GM18502 (cell line): Measurements from ENCODE around the gene PRSS33.
A peak's percentile ranks its signal among the peaks of the same experiment; 100 is the strongest.

ENCODE experiments used
- ATAC-seq: cut with Tn5 transposase; IDR thresholded peaks from one replicate; pipeline ENCODE4 v1.9.1; 2021; ENCODE audit warnings: mild to moderate bottlenecking; ENCODE audit not compliant: unreplicated experiment, poor library complexity

Gene PRSS33

DNA sequence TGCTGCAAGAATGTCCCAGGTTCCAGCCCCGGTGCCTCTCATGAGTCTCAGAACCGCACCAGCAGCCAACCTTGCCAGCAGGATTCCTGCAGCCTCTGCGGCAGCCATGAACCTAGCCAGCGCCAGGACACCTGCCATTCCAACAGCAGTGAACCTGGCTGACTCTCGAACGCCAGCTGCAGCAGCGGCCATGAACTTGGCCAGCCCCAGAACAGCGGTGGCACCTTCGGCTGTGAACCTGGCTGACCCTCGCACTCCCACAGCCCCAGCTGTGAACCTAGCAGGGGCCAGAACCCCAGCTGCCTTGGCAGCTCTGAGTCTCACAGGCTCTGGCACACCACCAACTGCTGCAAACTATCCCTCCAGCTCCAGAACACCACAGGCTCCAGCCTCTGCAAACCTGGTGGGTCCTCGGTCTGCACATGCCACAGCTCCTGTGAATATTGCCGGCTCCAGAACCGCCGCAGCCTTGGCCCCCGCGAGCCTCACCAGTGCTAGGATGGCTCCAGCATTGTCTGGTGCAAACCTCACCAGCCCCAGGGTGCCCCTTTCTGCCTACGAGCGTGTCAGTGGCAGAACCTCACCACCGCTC is 20.1 kb downstream of the PRSS33 start:
- ATAC-seq: no peak

DNA sequence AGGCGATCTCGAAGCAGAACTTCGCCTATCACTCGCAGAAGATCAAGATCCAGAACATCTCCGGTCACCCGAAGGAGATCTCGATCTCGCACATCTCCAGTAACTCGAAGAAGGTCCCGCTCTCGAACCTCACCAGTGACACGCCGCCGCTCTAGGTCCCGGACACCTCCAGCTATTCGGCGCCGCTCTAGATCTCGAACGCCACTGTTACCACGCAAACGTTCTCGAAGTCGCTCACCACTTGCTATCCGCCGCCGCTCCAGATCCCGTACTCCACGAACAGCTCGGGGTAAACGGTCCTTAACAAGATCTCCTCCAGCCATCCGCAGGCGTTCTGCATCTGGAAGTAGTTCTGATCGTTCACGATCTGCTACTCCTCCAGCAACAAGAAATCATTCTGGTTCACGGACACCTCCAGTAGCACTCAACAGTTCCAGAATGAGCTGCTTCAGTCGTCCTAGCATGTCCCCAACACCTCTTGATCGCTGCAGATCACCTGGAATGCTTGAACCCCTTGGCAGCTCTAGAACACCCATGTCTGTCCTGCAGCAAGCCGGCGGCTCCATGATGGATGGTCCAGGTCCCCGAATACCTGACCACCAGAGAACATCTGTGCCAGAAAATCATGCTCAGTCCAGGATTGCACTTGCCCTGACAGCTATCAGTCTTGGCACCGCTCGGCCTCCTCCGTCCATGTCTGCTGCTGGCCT is 20.8 kb downstream of the PRSS33 start:
- no peak for ATAC-seq

DNA sequence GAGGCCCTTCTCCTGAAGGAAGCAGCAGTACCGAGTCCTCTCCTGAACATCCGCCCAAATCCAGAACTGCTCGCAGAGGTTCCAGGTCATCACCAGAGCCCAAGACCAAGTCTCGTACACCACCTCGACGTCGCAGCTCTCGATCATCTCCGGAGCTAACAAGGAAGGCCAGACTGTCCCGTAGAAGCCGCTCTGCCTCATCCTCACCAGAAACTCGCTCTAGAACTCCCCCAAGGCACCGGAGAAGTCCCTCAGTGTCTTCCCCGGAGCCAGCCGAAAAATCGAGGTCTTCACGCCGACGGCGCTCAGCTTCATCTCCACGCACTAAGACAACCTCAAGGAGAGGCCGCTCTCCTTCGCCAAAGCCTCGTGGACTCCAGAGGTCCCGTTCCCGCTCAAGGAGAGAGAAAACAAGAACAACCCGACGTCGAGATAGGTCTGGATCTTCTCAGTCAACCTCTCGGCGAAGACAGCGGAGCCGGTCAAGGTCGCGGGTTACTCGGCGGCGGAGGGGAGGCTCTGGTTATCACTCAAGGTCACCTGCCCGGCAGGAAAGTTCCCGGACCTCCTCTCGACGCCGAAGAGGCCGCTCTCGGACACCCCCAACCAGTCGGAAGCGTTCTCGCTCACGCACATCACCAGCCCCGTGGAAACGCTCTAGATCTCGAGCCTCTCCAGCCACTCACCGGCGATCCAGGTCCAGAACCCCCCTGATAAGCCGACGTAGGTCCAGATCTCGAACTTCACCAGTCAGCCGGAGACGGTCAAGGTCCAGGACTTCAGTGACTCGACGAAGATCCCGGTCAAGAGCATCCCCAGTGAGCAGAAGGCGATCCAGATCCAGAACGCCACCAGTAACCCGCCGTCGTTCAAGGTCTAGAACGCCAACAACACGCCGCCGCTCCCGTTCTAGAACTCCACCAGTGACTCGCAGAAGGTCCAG is 21.6 kb downstream of the PRSS33 start:
- no peak for ATAC-seq

DNA sequence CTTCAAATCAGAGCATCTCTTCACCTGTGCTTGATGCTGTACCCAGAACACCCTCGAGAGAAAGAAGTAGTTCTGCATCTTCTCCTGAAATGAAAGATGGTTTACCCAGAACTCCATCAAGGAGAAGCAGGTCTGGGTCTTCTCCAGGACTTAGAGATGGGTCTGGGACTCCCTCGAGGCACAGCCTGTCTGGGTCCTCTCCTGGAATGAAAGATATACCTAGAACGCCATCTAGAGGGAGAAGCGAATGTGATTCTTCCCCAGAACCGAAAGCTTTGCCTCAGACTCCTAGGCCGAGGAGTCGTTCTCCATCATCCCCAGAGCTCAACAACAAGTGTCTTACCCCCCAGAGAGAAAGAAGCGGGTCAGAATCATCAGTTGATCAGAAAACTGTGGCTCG is 22.6 kb downstream of the PRSS33 start:
- ATAC-seq: no peak

DNA sequence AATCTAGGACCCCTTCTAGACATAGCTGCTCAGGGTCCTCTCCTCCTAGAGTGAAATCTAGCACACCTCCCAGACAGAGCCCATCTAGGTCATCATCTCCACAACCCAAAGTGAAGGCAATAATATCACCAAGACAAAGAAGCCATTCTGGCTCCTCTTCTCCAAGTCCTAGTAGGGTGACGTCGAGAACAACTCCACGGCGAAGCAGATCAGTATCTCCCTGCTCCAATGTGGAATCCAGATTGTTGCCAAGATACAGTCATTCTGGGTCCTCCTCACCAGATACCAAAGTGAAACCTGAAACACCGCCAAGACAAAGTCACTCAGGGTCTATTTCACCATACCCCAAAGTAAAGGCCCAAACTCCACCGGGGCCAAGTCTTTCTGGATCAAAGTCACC is 24.2 kb downstream of the PRSS33 start:
- no peak for ATAC-seq

DNA sequence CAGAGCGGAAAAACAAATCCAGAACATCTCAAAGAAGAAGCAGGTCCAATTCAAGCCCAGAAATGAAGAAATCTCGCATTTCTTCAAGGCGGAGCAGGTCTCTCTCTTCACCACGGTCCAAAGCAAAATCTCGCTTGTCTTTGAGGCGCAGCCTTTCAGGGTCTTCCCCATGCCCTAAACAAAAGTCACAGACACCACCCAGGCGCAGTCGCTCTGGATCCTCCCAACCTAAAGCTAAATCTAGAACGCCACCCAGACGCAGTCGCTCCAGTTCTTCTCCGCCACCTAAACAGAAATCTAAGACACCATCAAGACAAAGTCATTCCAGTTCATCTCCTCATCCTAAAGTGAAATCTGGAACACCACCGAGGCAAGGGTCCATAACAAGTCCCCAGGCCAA is 24.6 kb downstream of the PRSS33 start:
- ATAC-seq: no peak

DNA sequence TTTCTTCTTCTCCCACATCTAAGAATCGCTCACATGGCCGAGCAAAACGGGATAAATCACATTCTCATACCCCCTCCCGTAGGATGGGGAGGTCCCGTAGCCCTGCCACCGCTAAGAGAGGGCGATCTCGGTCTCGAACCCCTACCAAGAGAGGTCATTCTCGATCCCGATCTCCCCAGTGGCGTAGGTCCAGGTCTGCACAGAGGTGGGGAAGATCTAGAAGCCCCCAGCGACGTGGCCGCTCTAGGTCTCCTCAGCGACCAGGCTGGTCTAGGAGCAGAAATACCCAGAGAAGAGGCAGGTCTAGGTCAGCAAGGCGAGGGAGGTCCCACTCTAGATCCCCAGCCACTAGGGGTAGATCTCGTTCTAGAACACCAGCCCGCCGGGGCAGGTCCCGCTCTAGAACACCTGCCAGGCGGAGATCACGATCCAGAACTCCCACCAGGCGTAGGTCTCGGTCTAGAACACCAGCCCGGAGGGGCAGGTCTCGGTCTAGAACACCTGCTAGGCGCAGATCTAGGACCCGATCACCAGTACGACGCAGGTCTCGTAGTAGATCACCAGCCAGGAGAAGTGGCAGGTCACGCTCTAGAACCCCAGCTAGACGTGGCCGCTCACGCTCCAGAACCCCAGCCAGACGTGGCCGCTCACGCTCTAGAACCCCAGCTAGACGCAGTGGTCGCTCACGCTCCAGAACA is 25.3 kb downstream of the PRSS33 start:
- no peak for ATAC-seq

DNA sequence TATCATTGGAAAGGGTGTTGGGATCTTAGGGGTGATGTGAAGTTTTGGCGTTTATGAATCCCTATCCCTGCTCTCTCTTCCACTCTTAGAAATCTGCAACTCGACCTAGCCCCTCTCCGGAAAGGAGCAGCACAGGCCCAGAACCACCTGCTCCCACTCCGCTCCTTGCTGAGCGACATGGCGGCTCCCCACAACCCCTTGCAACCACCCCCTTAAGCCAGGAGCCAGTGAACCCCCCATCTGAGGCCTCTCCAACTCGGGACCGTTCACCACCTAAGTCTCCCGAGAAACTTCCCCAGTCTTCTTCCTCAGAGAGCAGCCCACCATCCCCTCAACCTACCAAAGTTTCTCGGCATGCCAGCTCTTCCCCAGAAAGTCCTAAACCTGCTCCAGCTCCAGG is 25.9 kb downstream of the PRSS33 start:
- no peak for ATAC-seq

DNA sequence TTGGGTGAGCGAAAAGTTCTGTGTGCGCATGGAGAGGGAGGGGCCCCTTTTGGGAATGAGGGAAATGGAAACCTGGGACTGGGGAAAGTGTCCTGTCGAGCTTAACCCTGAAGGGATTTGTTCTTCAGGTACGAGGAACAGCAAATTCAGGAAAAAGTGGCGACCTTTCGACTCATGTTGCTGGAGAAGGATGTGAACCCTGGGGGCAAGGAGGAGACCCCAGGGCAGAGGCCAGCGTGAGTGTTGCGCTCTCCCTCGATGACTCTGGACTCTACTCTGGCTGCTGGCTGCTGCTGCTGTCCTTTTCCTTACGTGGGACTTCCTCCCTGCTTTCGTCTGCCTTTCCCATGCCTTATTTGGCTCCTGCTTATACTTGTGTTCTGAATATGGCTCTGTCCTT is 30.0 kb downstream of the PRSS33 start:
- no peak for ATAC-seq

DNA sequence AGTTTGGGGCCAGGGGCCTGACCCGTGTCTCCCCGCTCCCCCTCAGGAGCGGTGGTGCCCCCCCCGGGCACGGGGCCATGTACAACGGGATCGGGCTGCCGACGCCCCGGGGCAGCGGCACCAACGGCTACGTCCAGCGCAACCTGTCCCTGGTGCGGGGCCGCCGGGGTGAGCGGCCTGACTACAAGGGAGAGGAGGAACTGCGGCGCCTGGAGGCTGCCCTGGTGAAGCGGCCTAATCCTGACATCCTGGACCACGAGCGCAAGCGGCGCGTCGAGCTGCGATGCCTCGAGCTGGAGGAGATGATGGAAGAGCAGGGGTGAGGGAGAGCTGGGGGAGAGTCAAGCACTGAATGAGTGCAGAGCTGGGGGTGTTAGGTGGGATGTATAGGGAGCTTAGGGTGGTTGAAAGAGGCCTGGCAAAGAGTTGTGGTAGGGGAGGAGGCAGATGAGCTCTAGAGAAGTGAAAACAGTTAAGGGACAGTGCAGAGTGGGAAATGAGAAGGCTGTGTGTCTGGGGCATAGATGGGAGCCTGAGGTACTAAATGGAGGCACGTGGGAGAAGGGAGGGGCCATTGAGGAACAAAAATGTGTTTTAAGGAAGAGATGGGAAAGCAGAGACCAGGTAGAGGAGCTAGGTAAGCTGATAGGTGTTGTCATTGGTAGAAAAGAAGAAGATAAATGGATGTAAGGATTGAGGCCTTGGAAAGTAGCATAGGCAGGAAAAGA is 30.9 kb downstream of the PRSS33 start:
- ATAC-seq: no peak

DNA sequence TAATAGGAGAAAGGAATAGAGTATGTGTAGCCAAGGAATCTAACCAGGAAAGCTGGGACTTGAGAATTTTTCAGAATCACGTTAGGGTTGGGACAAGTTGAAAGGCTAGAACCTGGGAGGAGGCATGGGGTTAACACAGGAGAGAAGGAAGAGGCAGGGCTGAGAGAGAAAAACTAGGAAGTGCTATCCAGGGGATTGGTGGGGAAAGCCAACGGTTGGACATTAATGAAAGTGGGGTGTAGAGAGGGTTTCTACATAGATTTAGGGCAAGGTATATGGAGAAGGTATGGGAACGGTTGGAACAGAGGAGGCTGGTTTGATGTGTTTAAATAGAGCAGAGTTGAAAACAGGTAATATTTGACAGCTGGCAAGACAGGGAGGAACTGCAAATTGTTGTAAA is 32.2 kb downstream of the PRSS33 start:
- ATAC-seq: no peak

DNA sequence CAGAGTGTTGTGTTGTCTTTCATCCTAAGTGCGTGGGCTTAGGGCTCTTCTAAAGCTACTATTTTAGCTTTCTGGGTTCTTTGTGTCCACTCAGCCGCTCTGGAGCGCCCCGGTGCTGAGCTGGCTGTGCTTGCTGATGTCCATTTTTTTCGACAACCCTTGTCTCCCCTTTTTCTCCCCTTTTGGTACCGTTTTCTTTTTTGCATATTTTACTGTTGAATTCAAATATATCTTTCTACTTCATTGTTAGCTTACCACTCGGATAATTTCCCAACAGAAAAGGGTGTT is 33.7 kb downstream of the PRSS33 start:
- no peak for ATAC-seq

DNA sequence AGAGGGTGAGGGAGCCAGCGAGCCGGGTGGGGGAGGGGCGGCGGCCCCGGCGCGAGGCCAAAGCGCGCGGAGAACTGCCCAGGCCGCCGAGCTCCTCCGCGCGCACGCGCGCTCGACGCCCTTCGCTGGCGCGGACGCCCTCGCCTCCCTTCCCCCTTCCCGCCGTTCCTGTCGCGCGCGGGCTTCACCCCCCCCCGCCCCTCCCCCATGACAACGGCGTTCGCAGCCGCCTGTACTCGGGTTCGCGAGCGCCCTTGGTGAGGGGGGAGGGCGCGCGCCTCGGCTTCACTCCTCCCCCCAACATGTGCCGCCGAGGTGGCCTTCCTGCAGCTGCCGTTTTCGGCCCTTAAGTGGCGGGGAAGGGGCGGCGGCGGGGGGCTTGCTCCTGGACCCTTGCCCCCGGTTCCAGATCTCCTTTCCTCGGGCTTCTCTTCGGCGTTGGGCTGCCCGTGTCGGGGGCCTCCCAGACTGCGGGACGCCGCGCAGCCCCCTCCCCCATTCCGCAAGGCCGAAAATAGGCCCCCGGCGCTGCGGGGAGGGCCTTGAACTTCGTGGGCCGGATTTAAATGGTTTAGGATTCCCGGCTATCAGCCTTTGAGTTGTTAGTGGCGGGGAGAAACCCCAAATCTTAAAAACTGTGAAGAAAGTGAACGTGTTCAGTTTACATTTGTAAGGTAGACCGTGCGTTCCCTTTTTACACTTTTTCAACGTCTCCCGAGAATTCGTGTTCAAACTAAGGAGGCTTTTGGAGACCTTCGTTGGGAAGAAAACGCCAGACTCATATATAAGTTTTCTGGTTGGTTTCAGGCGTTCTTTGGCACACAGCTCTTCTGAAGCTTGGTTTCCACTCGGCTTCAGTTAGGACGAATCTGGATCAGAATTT is 34.3 kb downstream of the PRSS33 start:
- ATAC-seq: peak; percentile 41

DNA sequence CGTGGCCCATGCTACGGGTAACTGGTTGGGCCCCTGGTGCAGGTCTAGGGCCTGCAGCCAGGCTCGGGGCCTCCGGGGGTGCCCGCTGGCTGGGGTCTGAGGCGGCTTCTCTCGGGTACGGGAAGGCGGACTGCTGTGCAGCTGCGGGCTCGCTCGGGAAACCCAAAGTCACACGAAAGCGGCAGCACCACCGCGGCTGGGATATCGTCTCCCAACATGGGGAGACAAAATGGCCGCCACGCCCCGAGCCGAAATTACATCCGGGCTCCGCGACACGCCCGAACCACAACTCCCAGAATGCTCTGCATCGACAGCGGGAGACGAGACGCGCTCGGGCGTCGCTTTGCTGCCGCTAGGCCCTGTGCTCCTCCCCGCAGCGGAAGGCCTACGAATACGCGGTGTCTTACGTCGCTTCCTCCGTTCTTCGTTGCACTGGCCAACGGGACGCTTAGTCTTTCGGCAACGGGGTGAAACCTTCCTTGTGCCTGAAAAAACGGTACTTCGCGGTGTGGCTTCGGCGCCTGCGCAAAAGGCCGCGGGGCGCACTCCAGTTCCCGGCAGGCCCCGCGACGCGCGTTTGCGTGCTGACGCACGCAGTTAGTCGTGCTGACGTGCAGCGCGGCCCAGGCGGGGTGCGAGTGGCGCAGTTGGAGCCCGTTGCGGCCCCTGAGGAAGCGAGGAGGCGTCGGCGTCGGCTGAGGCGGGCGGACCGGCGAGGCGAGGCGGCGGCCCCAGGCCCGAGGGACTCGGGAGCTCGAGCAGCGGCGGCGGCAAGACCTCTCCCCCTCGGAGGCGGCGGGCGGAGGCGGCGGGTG is 35.1 kb downstream of the PRSS33 start, which contains the start of gene SRRM2:
Gene SRRM2 (plus strand): TSS at position 604 of the 815 bp plus-strand sequence. CDS start 3,727 bp downstream, outside the sequence.
- ATAC-seq: peak; percentile 79

DNA sequence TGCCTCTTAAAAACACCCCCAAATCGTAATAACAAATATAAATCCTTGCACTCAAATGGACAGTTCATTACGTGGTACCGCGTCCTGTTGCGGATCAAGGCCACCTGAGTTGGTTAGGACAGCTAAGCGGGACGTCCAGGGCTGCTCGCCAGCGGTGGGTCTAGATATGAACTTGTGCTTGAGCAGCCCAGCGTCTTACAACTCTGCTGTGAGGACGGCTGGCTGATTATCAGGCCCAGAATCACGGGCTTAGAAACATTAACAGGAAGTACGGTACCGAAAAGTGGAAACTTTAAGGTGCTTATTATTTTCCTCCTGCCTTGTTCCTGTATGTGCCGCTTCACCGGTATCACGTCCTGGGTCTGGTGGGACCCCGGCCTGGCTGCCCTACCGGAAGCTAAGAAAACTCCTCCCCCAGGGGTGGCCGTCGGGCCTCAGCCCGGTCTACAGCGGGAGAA is 35.8 kb downstream of the PRSS33 start:
- ATAC-seq: peak; percentile 48

DNA sequence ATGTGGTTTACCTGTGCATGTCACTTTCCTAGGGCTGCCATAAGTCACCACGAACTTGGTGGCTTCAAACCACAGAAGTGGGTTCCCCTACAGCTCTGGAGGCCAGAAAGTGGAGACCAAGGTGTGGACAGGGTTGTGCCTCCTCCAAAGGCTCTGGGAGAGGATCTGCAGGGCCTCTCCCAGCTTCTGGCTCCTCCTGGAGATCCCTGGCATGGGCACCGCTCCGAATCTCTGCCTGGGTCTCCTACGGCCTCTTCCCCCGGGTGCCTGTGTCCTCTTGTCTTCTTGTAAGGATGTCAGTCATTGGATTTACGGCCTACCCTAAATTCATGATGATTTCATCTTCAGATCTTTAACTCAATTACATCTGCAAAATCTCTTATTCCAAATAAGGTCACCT is 37.4 kb downstream of the PRSS33 start:
- no peak for ATAC-seq

DNA sequence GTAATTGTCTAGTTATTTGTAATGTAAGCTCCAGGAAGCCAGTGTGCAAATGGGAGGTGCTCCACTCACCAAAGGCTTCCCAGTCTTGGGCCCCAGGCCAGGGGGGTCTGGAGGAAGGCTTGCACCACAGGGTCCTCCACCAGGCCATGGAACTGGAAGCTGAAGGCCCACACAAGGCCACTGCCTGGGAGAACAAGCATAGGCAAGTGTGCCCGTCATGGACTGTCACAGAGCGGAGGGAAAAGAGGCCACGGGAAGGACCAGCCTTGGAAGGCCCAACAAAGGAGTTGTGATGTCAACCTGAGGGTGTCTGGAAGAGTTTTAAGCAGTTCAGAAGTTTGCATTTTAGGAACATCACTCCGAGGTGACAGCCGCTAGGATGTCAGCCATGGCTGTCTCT is 37.9 kb downstream of the PRSS33 start:
- no peak for ATAC-seq

DNA sequence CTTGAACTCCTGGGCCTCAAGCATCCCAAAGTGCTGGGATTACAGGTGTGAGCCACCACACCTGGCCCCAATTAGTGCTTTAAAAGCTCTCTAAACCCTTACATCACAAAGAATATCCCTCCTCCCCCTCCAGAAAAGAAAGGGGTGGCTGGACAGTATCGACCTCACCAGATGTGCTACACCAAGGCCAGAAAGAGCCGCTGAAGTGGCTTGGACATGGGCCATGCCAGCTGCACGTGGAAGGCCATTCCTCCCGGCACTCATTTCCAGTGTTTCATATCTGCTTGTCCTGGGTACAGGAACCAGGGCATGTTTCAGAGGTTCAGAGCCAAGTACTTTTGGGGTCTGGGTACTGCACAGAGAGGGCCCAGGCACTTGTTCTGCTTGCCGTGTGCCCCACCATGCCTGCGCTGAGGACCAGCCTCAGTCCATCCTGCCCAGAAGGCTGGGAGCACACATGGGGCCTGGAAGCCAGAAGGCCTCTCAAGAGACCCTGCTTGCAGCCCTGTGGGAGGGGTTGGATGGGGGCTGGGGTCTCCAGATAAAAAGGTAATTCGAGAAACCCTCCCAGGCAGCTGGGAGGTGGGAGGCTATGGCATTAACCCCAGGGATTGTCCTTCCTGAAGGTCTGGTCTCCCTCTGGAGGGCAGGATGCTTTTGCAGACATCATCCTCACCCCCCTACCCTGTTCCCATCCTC is 38.5 kb downstream of the PRSS33 start:
- ATAC-seq: no peak
